RCC 7860 (cell line): ENCODE measurements around the gene APOL2.

ENCODE experiments used
- DNase-seq: peaks from one replicate; pipeline ENCODE4 v3.0.0-alpha.2; 2015; ENCODE audit warnings: low spot score
- FAIRE-seq: peaks from 2 replicates; lab custom pipeline; 2012; peaks lifted over from hg19 to GRCh38; lab: Jason Lieb, UNC

The APOL2 gene

GRCh38 chr22:36180928-36181327 is 58.4 kb downstream of the APOL2 start:
- no peak for FAIRE-seq

GRCh38 chr22:36180038-36180880 is 59.1 kb downstream of the APOL2 start:
- FAIRE-seq = no peak
- DNase-seq = peak; percentile 43

More at GRCh38 chr22:36180928-36181327, 58.4 kb downstream of the APOL2 start:
- DNase-seq = no peak

- no peak for FAIRE-seq
Measured at GRCh38 chr22:36177160-36177559, 62.2 kb downstream of the APOL2 start.

More at GRCh38 chr22:36177160-36177559, 62.2 kb downstream of the APOL2 start:
- DNase-seq = no peak
